ENCODE results near the gene ARHGAP25. TPM values are rescaled to one million over a fixed set of nuclear protein-coding genes. Genes with fewer than 3 reads are reported as not detected.

Gene ARHGAP25
- total and polyA plus RNA-seq, 2 of the 4 experiments (the other 2 are of a cell fraction): 0.29 to 0.36 TPM

GRCh38 chr2:68747900-68748299 lies 13.3 kb downstream of the ARHGAP25 start:
- H2BK20ac ChIP-seq (ENCODE audit: low read depth, low read length): no peak overlapping the region
- intact Hi-C loops (cut with micrococcal nuclease) (no loop called here), in situ Hi-C loops (cut with MboI; ENCODE audit: low sequenced_read_pairs) (loop anchor here (5.0 kb wide), 1 partner anchor 164 kb away; no protein-coding TSS in a partner anchor), dilution Hi-C loops (cut with HindIII; ENCODE audit: low sequenced_read_pairs, unreplicated experiment) (no loop called here)
- no peaks in the 10 kb centered on the region for H3K27me3 ChIP-seq (ENCODE audit: control insufficient read depth, insufficient read depth, low read length)
- H3K18ac ChIP-seq (ENCODE audit: low read depth, low read length): no peak overlapping the region
- H4K20me1 ChIP-seq (ENCODE audit: insufficient read depth, low read length): no peaks in the 10 kb centered on the region
- H3K79me1 ChIP-seq (ENCODE audit: low read depth in 1 of 2, low read length in 2 of 2): no peaks in the 10 kb centered on the region
- ATAC-seq (ENCODE audit: low read depth) (no peak), DNase-seq (no peak)
- H3K27ac ChIP-seq (ENCODE audit: insufficient read depth, low read length): no peak overlapping the region
- H2BK120ac ChIP-seq (ENCODE audit: low read depth, low read length): no peak overlapping the region
- no peaks in the 10 kb centered on the region for H3K36me3 ChIP-seq (ENCODE audit: control insufficient read depth, insufficient read depth, low read length)
- WGBS, 2 experiments (ENCODE audit: extremely low coverage in 2 of 2, insufficient read length in 1 of 2): no CpG with 5 or more reads among the region's 2 CpGs
- H2AK9ac ChIP-seq (replicated peaks; ENCODE audit: low read depth, low read length, poor library complexity): no peak overlapping the region
- no peak overlapping the region for H3K4me2 ChIP-seq (ENCODE audit: low read depth, low read length)
- H2BK15ac ChIP-seq (ENCODE audit: low read depth, low read length): no peak overlapping the region
- no peaks in the 10 kb centered on the region for H3K4me1 ChIP-seq (ENCODE audit: control insufficient read depth, insufficient read depth, low read length)
- no peak overlapping the region for H4K8ac ChIP-seq (ENCODE audit: low read depth in 2 of 2, low read length in 2 of 2)
- ChIA-PET POLR2A (ENCODE audit: unreplicated experiment) (no interaction called here), CTCF (interaction anchor here (0.7 kb wide), 1 partner anchor 177 kb away, joined by 5 read pairs; no protein-coding TSS in a partner anchor)
- TF ChIP-seq FOS (IDR thresholded peaks at IDR 0.05; ENCODE audit: low read depth, low read length) (no peak), POLR2A (IDR thresholded peaks at IDR 0.05; ENCODE audit: low read depth, low read length) (no peak), MAFK (IDR thresholded peaks at IDR 0.05; ENCODE audit: low read depth, low read length) (no peak), BHLHE40 (IDR thresholded peaks at IDR 0.05; ENCODE audit: low read depth, low read length) (no peak), RFX5 (IDR thresholded peaks at IDR 0.05; ENCODE audit: low read depth, low read length) (no peak)
- no peak overlapping the region for H4K91ac ChIP-seq (ENCODE audit: insufficient read depth, low read depth, low read length)
- H2BK5ac ChIP-seq (ENCODE audit: low read depth, low read length, poor library complexity, severe bottlenecking): no peak overlapping the region
- BruUV-seq (replicated peaks): no TSS peak
- no peak overlapping the region for H4K5ac ChIP-seq (ENCODE audit: low read depth, low read length)
- no peaks in the 10 kb centered on the region; the same call in 1 of the 2 replicates for H3K9me1 ChIP-seq (ENCODE audit: insufficient read depth, low read length)
- no peaks in the 10 kb centered on the region for H3K9me3 ChIP-seq (ENCODE audit: control insufficient read depth, insufficient read depth, low read length)
- H3K9ac ChIP-seq (ENCODE audit: low read depth, low read length): no peak overlapping the region
- H3K4ac ChIP-seq (ENCODE audit: low read depth, low read length): no peak overlapping the region
- 0 out of 2 replicates have a peak overlapping the region, but pooled peaks have one; percentile 8 for H3K14ac ChIP-seq (replicated peaks; ENCODE audit: low read depth, low read length)
- H3K23ac ChIP-seq (ENCODE audit: low read depth, low read length): no peak overlapping the region
- H3K4me3 ChIP-seq (ENCODE audit: insufficient read depth, low read depth, low read length): no peak overlapping the region
- no peak overlapping the region for H2AFZ ChIP-seq (replicated peaks; ENCODE audit: low read length, poor library complexity)
- no peak overlapping the region for H3K56ac ChIP-seq (ENCODE audit: extremely low read depth, insufficient read depth, low read length)
- no peak overlapping the region for H2AK5ac ChIP-seq (ENCODE audit: low read depth, low read length)
